Fibroblast of lung (primary cell): ENCODE measurements around the gene FMO5.

Source experiments
- CTCF ChIP-seq, 2 donors: IDR thresholded peaks in 1 of 2; conservative IDR thresholded peaks in 1 of 2; 1 replicate in 1 of 2; 2 replicates in 1 of 2; pipeline ENCODE4 v1.5.1; 2011 to 2012; ENCODE audit warnings: low read length in 2 of 2, control low read depth in 1 of 2, inconsistent platforms in 1 of 2, low read depth in 1 of 2, mild to moderate bottlenecking in 1 of 2
- EZH2 ChIP-seq: IDR thresholded peaks from 2 replicates; pipeline ENCODE4 v1.5.1; 2012; ENCODE audit warnings: low read length, control low read depth, mild to moderate bottlenecking; ENCODE audit errors: missing control alignments

GRCh38 chr1:147238053-147238902 lies 13.1 kb upstream of the FMO5 start:
- TF ChIP-seq CTCF (conservative IDR thresholded peaks at IDR 0.05 in 1 of 2, IDR thresholded peaks at IDR 0.05 in 1 of 2; ENCODE audit: low read depth in 1 of 2, low read length in 2 of 2) = no peak
- no peak for TF ChIP-seq EZH2
